Breast epithelium (tissue), 4 donors: ENCODE data around the gene SLC37A4. TPM values are rescaled to one million over a fixed set of nuclear protein-coding genes. Genes with fewer than 3 reads are reported as not detected.

Experiments used
- DNase-seq, 2 donors: peaks; one replicate each; pipeline ENCODE4 v3.0.0-alpha.2; 2019; ENCODE audit warnings: low spot score in 2 of 2
- H3K27ac ChIP-seq, 2 donors: fragments of 200-600 bp; sonication (generic) in 1 of 2; one replicate each; pipeline ENCODE4 v1.5.1; 2016 to 2019; ENCODE audit warnings: mild to moderate bottlenecking in 1 of 2
- H3K27me3 ChIP-seq, 2 donors: fragments of 200-600 bp; sonication (generic) in 1 of 2; one replicate each; pipeline versions ENCODE4 v1.5.1 to v1.6.0; 2017 to 2019; ENCODE audit warnings: control low read depth in 1 of 2, mild to moderate bottlenecking in 1 of 2
- H3K36me3 ChIP-seq: fragments of 200-600 bp; one replicate; pipeline ENCODE4 v1.5.1; 2019
- H3K4me1 ChIP-seq, 2 donors: fragments of 200-600 bp; sonication (generic); one replicate each; pipeline ENCODE4 v1.5.1; 2016 to 2019; ENCODE audit warnings: control low read depth in 1 of 2
- H3K4me3 ChIP-seq, 3 donors: fragments of 200-600 bp; sonication (generic); 1 replicate in 2 of 3; 2 replicates in 1 of 3; pipeline ENCODE4 v1.5.1; 2016 to 2019; ENCODE audit warnings: mild to moderate bottlenecking in 3 of 3, moderate library complexity in 2 of 3
- H3K9me3 ChIP-seq, 2 donors: fragments of 200-600 bp; sonication (generic) in 1 of 2; one replicate each; pipeline ENCODE4 v1.5.1; 2016 to 2019; ENCODE audit warnings: control low read depth in 1 of 2
- POLR2A ChIP-seq: fragments of 450-650 bp; IDR thresholded peaks from one replicate; pipeline ENCODE4 v1.6.1; 2016; ENCODE audit warnings: antibody characterized with exemption, mild to moderate bottlenecking, moderate library complexity
- POLR2AphosphoS5 ChIP-seq, 3 donors: sonication (generic); formaldehyde crosslinking; IDR thresholded peaks; one replicate each; pipeline ENCODE4 v1.6.1; 2017; ENCODE audit warnings: antibody characterized with exemption in 3 of 3
- intact Hi-C: fragments of 100-400 bp; cut with DNase I; formaldehyde crosslinking; loops from one replicate; pipeline ENCODE4 v1.15.1; 2023; ENCODE audit warnings: low total_unique reads
- total RNA-seq, 3 donors: library from RNA; depleted of rRNA; stranded (reverse); fragments of >200 nt; gene quantifications; one replicate each; pipeline ENCODE4 v1.1.0, GENCODE V29; 2016
- TF ChIP-seq, protein P1 (sequence below), 3 donors: fragments of 450-650 bp; IDR thresholded peaks; one replicate each; pipeline ENCODE4 v1.5.1; 2016 to 2017; ENCODE audit warnings: antibody characterized with exemption in 3 of 3, mild to moderate bottlenecking in 3 of 3, moderate library complexity in 3 of 3

The SLC37A4 gene
- total RNA-seq: 10 to 100 TPM; 21.8 to 25.9 (median 25.3) TPM

GRCh38 chr11:119030329-119031047 lies at the start of gene SLC37A4:
Gene SLC37A4, minus strand, starts transcription at chr11:119030877.
- Histone ChIP-seq H3K4me3 (peak within 1 kb of the TSS; percentile 62 to 86 (median 81)), H3K36me3 (no peaks in the 10 kb centered on the region), H3K4me1 (peaks cover 0 to 19% of the 10 kb centered on the region in 2 donors), H3K27ac (peak within 1 kb of the TSS; percentile 86 to 90), H3K9me3 (no peaks in the 10 kb centered on the region), H3K27me3 (no peaks in the 10 kb centered on the region)
- intact Hi-C loops: no loop called here
- DNase-seq: peak; percentile 98
- peak in 2 of 3 donors; percentile 42 to 49 for TF ChIP-seq POLR2AphosphoS5 (IDR thresholded peaks at IDR 0.05)
- no peak for TF ChIP-seq POLR2A
- TF ChIP-seq, protein P1, sequence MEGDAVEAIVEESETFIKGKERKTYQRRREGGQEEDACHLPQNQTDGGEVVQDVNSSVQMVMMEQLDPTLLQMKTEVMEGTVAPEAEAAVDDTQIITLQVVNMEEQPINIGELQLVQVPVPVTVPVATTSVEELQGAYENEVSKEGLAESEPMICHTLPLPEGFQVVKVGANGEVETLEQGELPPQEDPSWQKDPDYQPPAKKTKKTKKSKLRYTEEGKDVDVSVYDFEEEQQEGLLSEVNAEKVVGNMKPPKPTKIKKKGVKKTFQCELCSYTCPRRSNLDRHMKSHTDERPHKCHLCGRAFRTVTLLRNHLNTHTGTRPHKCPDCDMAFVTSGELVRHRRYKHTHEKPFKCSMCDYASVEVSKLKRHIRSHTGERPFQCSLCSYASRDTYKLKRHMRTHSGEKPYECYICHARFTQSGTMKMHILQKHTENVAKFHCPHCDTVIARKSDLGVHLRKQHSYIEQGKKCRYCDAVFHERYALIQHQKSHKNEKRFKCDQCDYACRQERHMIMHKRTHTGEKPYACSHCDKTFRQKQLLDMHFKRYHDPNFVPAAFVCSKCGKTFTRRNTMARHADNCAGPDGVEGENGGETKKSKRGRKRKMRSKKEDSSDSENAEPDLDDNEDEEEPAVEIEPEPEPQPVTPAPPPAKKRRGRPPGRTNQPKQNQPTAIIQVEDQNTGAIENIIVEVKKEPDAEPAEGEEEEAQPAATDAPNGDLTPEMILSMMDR (IDR thresholded peaks at IDR 0.05): peak in 2 of 3 donors; percentile 89 to 90

DNA sequence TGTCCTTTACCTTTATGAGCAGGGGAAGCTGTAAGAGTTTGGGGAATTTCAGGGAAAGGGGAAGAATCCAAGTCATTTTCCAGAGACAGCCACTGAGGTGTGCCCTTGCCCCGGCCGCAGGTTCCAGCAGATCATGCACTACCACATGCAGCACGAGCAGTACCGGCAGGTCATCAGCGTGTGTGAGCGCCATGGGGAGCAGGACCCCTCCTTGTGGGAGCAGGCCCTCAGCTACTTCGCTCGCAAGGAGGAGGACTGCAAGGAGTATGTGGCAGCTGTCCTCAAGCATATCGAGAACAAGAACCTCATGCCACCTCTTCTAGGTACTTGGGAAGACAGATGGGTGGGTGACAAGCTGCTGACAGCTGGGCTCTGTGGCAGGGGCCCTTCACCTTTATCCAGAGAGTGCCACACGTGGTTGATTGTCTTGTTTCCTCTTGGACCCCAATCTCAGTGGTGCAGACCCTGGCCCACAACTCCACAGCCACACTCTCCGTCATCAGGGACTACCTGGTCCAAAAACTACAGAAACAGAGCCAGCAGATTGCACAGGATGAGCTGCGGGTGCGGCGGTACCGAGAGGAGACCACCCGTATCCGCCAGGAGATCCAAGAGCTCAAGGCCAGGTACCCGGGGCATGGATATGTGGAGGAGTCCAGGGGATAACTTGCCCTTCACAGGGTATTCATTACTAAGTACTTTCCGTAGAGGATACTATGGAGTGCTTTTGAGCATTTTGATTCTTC lies 48.2 kb upstream of the SLC37A4 start:
- no peak for DNase-seq
- Histone ChIP-seq H3K36me3 (peaks cover 26% of the 10 kb centered on the region), H3K27ac (no peak overlapping the region), H3K4me1 (no peaks in the 10 kb centered on the region), H3K27me3 (no peaks in the 10 kb centered on the region), H3K4me3 (no peak overlapping the region), H3K9me3 (no peaks in the 10 kb centered on the region)
- intact Hi-C loops: no loop called here
- TF ChIP-seq, protein P1 (IDR thresholded peaks at IDR 0.05): no peak
- TF ChIP-seq POLR2AphosphoS5 (IDR thresholded peaks at IDR 0.05) (no peak), POLR2A (no peak)

- Histone ChIP-seq H3K36me3 (peaks cover 32% of the 10 kb centered on the region), H3K4me1 (no peaks in the 10 kb centered on the region), H3K4me3 (no peak overlapping the region), H3K27ac (no peak overlapping the region), H3K9me3 (no peaks in the 10 kb centered on the region), H3K27me3 (no peaks in the 10 kb centered on the region)
- no peak for DNase-seq
- TF ChIP-seq, protein P1 (IDR thresholded peaks at IDR 0.05): no peak
- TF ChIP-seq POLR2A (no peak), POLR2AphosphoS5 (IDR thresholded peaks at IDR 0.05) (no peak)
- intact Hi-C loops: no loop called here
Observed at GRCh38 chr11:119077839-119078238, 47.2 kb upstream of the SLC37A4 start.

GRCh38 chr11:119067371-119068222 lies 36.9 kb upstream of the SLC37A4 start, which contains the start of gene VPS11:
Gene VPS11, plus strand, starts transcription at chr11:119067818. Its CDS starts 6 bp downstream, at chr11:119067824.
- no peaks in the 10 kb centered on the region for H3K27me3 ChIP-seq
- peak within 1 kb of the TSS; percentile 71 to 92 (median 91) for H3K4me3 ChIP-seq
- peak within 1 kb of the TSS; percentile 91 for H3K27ac ChIP-seq
- no peaks in the 10 kb centered on the region for H3K9me3 ChIP-seq
- TF ChIP-seq, protein P1 (IDR thresholded peaks at IDR 0.05): no peak
- TF ChIP-seq POLR2AphosphoS5 (IDR thresholded peaks at IDR 0.05) (peak; percentile 78 to 90 (median 90)), POLR2A (peak; percentile 35)
- no peaks in the 10 kb centered on the region for H3K36me3 ChIP-seq
- intact Hi-C loops: no loop called here
- peak; percentile 97 to 98 for DNase-seq
- no peaks in the 10 kb centered on the region for H3K4me1 ChIP-seq
